Measurements from ENCODE around the gene PLEKHA7.
"Not testable (repeated sequence)": the region's sequence is repeated elsewhere in the genome, so short reads cannot be mapped to it uniquely, and the experiment has no call there.

Gene PLEKHA7

GRCh38 chr11:17014321-17014832 lies at the start of gene PLEKHA7:
PLEKHA7 (minus strand) TSS chr11:17014414; CDS start chr11:17014401, 13 bp downstream.
- peak; percentile 10 for DNase-seq

GRCh38 chr11:17063171-17064002 lies 49.2 kb upstream of the PLEKHA7 start:
- DNase-seq, result peak; percentile 78

- DNase-seq, result not testable (repeated sequence)
These were observed 36.9 kb upstream of the PLEKHA7 start for GRCh38 chr11:17051146-17051545.

GRCh38 chr11:17048491-17048890 lies 34.3 kb upstream of the PLEKHA7 start:
- DNase-seq, result not testable (repeated sequence)

GRCh38 chr11:17046690-17047089 lies 32.5 kb upstream of the PLEKHA7 start:
- DNase-seq, result no peak

GRCh38 chr11:17036666-17037658 lies 22.7 kb upstream of the PLEKHA7 start:
- DNase-seq, result peak; percentile 33

GRCh38 chr11:17034027-17034426 lies 19.8 kb upstream of the PLEKHA7 start:
- not testable (repeated sequence) for DNase-seq

GRCh38 chr11:17026487-17027082 lies 12.4 kb upstream of the PLEKHA7 start:
- no peak for DNase-seq

- DNase-seq, result no peak
These were observed 10.7 kb upstream of the PLEKHA7 start for GRCh38 chr11:17024924-17025323.

- no peak for DNase-seq
These were observed 7.3 kb upstream of the PLEKHA7 start for GRCh38 chr11:17021511-17021910.

- DNase-seq, result no peak
These were observed 6.6 kb upstream of the PLEKHA7 start for GRCh38 chr11:17020831-17021230.

GRCh38 chr11:17019232-17019631 lies 5.0 kb upstream of the PLEKHA7 start:
- no peak for DNase-seq

- no peak for DNase-seq
These were observed 1.5 kb upstream of the PLEKHA7 start for GRCh38 chr11:17015627-17016126.

- peak; percentile 74 for DNase-seq
These were observed 816 bp upstream of the PLEKHA7 start for GRCh38 chr11:17014833-17015626.

- DNase-seq, result peak; percentile 18
These were observed 480 bp downstream of the PLEKHA7 start for GRCh38 chr11:17013548-17014320.

- peak; percentile 8 for DNase-seq
These were observed 1.3 kb downstream of the PLEKHA7 start for GRCh38 chr11:17012712-17013547.

- no peak for DNase-seq
These were observed 2.0 kb downstream of the PLEKHA7 start for GRCh38 chr11:17012179-17012578.

- no peak for DNase-seq
These were observed 3.3 kb downstream of the PLEKHA7 start for GRCh38 chr11:17010851-17011420.

- no peak for DNase-seq
These were observed 6.1 kb downstream of the PLEKHA7 start for GRCh38 chr11:17008099-17008498.

GRCh38 chr11:17005646-17006045 lies 8.6 kb downstream of the PLEKHA7 start:
- DNase-seq, result no peak
